ENCODE results near the gene L3MBTL3.
"Not testable (repeated sequence)": the region's sequence is repeated elsewhere in the genome, so short reads cannot be mapped to it uniquely, and the experiment has no call there.

Gene L3MBTL3

DNA sequence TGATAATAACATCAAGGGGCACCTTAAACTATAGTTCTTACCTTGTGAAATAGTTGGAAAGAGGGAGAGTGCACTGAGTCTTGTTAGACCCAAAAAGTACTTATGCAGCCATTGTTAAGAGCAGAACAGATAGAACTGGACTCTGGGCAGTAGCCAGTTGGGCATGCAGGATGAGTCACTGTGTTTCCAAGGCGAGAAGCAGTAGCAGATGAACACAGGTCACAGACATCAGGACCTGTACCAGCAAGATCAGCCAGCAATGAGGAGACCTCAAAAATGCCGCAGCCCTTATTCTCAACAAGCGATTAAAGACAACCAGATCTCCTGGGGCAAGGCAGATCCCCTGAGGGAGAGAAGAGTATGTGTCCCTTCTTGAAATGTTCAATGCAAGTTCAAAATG lies 125.3 kb downstream of the L3MBTL3 start:
- Histone ChIP-seq H3K36me3 (ENCODE audit: control insufficient read depth, insufficient read depth, low read length) (peaks cover 17% of the 10 kb centered on the region), H3K27ac (ENCODE audit: insufficient read depth, low read length, poor library complexity, severe bottlenecking) (no peak overlapping the region), H3K4me3 (ENCODE audit: insufficient read depth, low read depth, low read length, poor library complexity, severe bottlenecking) (no peak overlapping the region), H3K4me1 (ENCODE audit: control insufficient read depth, insufficient read depth, low read length, poor library complexity, severe bottlenecking) (peaks cover 4% of the 10 kb centered on the region), H3K27me3 (replicated peaks; ENCODE audit: control insufficient read depth, insufficient read depth, low read length, poor library complexity, severe bottlenecking) (no peaks in the 10 kb centered on the region), H3K9me3 (ENCODE audit: control insufficient read depth, low read length) (no peaks in the 10 kb centered on the region)
- DNase-seq: no peak

DNA sequence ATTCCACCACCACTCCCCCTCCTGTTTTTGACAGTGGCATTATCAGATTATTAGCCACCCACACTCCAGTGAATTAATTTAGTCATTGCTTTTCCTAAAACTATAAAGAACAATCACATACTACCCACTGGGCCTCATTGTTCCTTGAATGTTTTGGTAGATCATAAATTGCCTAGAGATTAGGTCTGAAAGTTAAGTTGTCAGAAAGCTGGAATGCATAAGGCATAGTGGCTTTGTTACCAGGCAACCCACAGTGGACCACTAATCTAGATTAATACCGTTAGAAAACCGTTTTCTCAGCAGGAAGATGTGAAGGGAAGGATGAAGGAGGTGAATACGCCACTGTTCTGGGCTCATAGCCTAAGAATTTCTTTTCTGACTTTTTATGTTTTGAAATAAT lies 128.7 kb downstream of the L3MBTL3 start:
- peaks cover 17% of the 10 kb centered on the region for H3K36me3 ChIP-seq (ENCODE audit: control insufficient read depth, insufficient read depth, low read length)
- no peak overlapping the region for H3K27ac ChIP-seq (ENCODE audit: insufficient read depth, low read length, poor library complexity, severe bottlenecking)
- H3K27me3 ChIP-seq (replicated peaks; ENCODE audit: control insufficient read depth, insufficient read depth, low read length, poor library complexity, severe bottlenecking): no peaks in the 10 kb centered on the region
- no peaks in the 10 kb centered on the region for H3K9me3 ChIP-seq (ENCODE audit: control insufficient read depth, low read length)
- no peak overlapping the region for H3K4me3 ChIP-seq (ENCODE audit: insufficient read depth, low read depth, low read length, poor library complexity, severe bottlenecking)
- no peaks in the 10 kb centered on the region for H3K4me1 ChIP-seq (ENCODE audit: control insufficient read depth, insufficient read depth, low read length, poor library complexity, severe bottlenecking)
- no peak for DNase-seq

DNA sequence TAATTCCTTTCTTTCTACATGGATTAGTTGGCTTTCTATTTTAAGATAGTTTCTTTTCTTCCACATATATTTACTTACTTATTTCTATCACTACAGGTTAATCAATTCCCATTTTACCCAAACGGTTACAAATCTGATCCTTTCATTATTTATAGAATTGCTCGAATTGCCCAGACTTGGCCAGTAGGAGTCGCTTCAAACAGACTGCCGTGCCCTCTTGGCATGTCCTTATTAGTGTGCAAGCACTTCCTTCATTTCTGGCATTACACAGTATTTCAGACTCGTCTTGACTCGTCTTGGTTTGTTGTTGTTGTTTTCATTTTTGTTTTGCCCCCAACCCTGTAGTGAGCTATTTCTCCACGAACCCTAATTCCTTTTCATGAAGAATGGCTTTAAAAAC lies 129.8 kb downstream of the L3MBTL3 start:
- no peak overlapping the region for H3K4me3 ChIP-seq (ENCODE audit: insufficient read depth, low read depth, low read length, poor library complexity, severe bottlenecking)
- DNase-seq: peak in 1 of 3 donors; percentile 3
- H3K9me3 ChIP-seq (ENCODE audit: control insufficient read depth, low read length): no peaks in the 10 kb centered on the region
- H3K27ac ChIP-seq (ENCODE audit: insufficient read depth, low read length, poor library complexity, severe bottlenecking): no peak overlapping the region
- H3K36me3 ChIP-seq (ENCODE audit: control insufficient read depth, insufficient read depth, low read length): peaks cover 17% of the 10 kb centered on the region
- no peaks in the 10 kb centered on the region for H3K27me3 ChIP-seq (replicated peaks; ENCODE audit: control insufficient read depth, insufficient read depth, low read length, poor library complexity, severe bottlenecking)
- H3K4me1 ChIP-seq (ENCODE audit: control insufficient read depth, insufficient read depth, low read length, poor library complexity, severe bottlenecking): no peaks in the 10 kb centered on the region

DNA sequence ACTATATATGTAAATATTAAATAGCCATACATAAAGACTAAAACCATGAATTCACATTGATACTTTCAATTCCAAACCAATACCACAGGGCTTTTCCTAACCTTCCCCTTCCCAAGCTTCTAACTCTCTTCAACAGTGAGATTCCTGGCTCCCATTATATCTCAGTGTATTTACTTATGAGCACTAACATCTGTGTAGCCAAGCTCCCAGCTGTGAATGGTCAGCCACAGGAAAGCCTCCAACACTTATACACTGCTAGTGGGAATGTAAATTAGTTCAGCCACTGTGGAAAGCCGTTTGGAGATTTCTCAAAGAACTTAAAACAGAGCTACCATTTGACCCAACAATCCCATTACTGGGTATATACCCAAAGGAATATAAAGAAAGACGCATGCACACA lies 130.6 kb downstream of the L3MBTL3 start:
- H3K27ac ChIP-seq (ENCODE audit: insufficient read depth, low read length, poor library complexity, severe bottlenecking); H3K9me3 ChIP-seq (ENCODE audit: control insufficient read depth, low read length); H3K4me3 ChIP-seq (ENCODE audit: insufficient read depth, low read depth, low read length, poor library complexity, severe bottlenecking); H3K27me3 ChIP-seq (replicated peaks; ENCODE audit: control insufficient read depth, insufficient read depth, low read length, poor library complexity, severe bottlenecking); H3K4me1 ChIP-seq (ENCODE audit: control insufficient read depth, insufficient read depth, low read length, poor library complexity, severe bottlenecking); DNase-seq: not testable (repeated sequence)
- peaks cover 15% of the 10 kb centered on the region for H3K36me3 ChIP-seq (ENCODE audit: control insufficient read depth, insufficient read depth, low read length)

DNA sequence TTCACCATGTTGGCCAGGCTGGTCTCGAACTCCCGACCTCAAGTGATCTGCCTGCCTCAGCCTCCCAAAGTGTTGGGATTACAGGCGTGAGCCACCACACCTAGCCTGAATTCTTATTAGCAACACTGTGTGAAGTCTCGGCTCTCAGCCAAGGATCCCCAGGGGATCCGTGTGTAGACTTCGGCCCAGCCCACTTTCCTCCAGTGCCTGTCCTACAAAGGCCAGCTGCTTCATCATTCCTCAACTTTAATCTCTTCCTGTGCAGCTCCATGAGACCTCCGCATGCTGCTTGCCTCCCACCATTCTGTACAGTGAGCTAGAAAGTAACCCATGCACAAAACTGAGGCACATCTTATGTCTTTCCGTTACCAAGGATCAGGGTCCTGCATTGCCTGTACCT lies 132.5 kb downstream of the L3MBTL3 start:
- no peak overlapping the region for H3K27ac ChIP-seq (ENCODE audit: insufficient read depth, low read length, poor library complexity, severe bottlenecking)
- peaks cover 9% of the 10 kb centered on the region for H3K36me3 ChIP-seq (ENCODE audit: control insufficient read depth, insufficient read depth, low read length)

DNA sequence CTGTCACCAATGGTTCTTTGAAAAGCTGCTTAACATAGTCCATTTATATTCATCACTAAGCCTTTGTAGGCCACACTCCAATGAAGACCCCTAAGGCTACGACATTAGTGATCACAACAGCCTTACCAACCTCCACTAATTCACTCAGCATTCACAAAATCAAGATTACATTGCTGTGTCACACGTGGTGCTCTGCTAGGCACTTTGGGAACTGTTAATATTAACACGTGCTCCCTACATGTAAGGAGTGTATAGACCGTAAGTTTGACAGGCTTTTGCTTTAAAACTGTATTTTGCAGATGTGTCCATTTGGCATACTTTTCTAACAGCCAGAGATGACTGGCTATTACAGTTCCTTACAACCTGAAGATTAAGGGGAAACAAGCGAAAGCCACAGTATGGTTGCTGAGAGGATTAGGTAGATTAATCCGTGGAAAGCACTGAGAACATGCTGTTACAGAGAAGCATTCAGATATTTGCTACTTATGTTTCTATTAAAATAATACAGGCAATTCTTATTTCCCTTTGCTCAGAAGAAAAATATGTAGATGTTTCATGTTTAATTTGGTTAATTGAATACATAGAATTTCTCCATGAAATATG lies 134.6 kb downstream of the L3MBTL3 start:
- DNase-seq: no peak
- Histone ChIP-seq H3K27ac (ENCODE audit: insufficient read depth, low read length, poor library complexity, severe bottlenecking) (no peak overlapping the region), H3K9me3 (ENCODE audit: control insufficient read depth, low read length) (no peaks in the 10 kb centered on the region), H3K27me3 (replicated peaks; ENCODE audit: control insufficient read depth, insufficient read depth, low read length, poor library complexity, severe bottlenecking) (no peaks in the 10 kb centered on the region), H3K36me3 (ENCODE audit: control insufficient read depth, insufficient read depth, low read length) (peaks cover 9% of the 10 kb centered on the region), H3K4me1 (ENCODE audit: control insufficient read depth, insufficient read depth, low read length, poor library complexity, severe bottlenecking) (no peaks in the 10 kb centered on the region), H3K4me3 (ENCODE audit: insufficient read depth, low read depth, low read length, poor library complexity, severe bottlenecking) (no peak overlapping the region)

More for the DNA sequence above, 132.5 kb downstream of the L3MBTL3 start:
- H3K4me1 ChIP-seq (ENCODE audit: control insufficient read depth, insufficient read depth, low read length, poor library complexity, severe bottlenecking): no peaks in the 10 kb centered on the region
- H3K4me3 ChIP-seq (ENCODE audit: insufficient read depth, low read depth, low read length, poor library complexity, severe bottlenecking): no peak overlapping the region
- no peak for DNase-seq
- no peaks in the 10 kb centered on the region for H3K9me3 ChIP-seq (ENCODE audit: control insufficient read depth, low read length)
- H3K27me3 ChIP-seq (replicated peaks; ENCODE audit: control insufficient read depth, insufficient read depth, low read length, poor library complexity, severe bottlenecking): no peaks in the 10 kb centered on the region

DNA sequence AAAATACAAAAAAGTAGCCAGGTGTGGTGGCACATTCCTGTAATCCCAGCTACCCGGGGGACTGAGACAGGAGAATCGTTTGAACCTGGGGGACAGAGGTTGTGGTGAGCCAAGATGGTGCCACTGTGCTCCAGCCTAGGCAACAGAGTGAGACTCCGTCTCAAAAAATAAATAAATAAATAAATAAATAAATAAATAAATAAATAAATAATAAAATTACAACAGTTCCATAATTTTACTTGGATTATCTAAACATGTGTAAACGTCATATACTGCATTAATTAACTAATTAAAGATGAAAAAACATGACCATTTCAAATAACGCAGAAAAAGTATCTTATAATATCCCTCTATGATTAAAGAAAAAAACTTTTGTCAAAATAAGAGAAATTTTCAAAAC lies 138.5 kb downstream of the L3MBTL3 start:
- H3K4me3 ChIP-seq (ENCODE audit: insufficient read depth, low read depth, low read length, poor library complexity, severe bottlenecking): no peak overlapping the region
- no peak for DNase-seq
- no peaks in the 10 kb centered on the region for H3K9me3 ChIP-seq (ENCODE audit: control insufficient read depth, low read length)
- no peaks in the 10 kb centered on the region for H3K27me3 ChIP-seq (replicated peaks; ENCODE audit: control insufficient read depth, insufficient read depth, low read length, poor library complexity, severe bottlenecking)
- H3K36me3 ChIP-seq (ENCODE audit: control insufficient read depth, insufficient read depth, low read length): peaks cover 9% of the 10 kb centered on the region
- H3K4me1 ChIP-seq (ENCODE audit: control insufficient read depth, insufficient read depth, low read length, poor library complexity, severe bottlenecking): no peaks in the 10 kb centered on the region
- no peak overlapping the region for H3K27ac ChIP-seq (ENCODE audit: insufficient read depth, low read length, poor library complexity, severe bottlenecking)

DNA sequence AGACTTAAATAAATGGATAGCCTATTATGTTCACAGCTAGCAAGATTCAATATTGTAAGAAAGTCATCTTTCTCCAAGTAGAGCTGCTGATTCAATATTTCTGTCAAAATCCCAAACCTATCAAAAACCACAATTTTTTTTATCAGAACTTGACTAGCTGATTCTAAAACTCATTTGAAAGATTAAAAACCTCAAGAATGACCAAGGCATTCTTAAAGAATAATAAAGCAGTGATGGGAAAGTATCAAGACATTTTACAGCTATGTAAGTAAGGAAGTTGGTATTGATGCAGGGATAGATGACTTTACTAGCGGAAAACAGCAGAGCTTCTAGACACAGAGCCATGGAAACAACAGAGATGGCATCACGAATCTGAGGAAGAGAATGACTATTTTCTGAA lies 139.7 kb downstream of the L3MBTL3 start:
- H3K36me3 ChIP-seq (ENCODE audit: control insufficient read depth, insufficient read depth, low read length): peaks cover 5% of the 10 kb centered on the region
- H3K4me1 ChIP-seq (ENCODE audit: control insufficient read depth, insufficient read depth, low read length, poor library complexity, severe bottlenecking): no peaks in the 10 kb centered on the region
- no peaks in the 10 kb centered on the region for H3K9me3 ChIP-seq (ENCODE audit: control insufficient read depth, low read length)

DNA sequence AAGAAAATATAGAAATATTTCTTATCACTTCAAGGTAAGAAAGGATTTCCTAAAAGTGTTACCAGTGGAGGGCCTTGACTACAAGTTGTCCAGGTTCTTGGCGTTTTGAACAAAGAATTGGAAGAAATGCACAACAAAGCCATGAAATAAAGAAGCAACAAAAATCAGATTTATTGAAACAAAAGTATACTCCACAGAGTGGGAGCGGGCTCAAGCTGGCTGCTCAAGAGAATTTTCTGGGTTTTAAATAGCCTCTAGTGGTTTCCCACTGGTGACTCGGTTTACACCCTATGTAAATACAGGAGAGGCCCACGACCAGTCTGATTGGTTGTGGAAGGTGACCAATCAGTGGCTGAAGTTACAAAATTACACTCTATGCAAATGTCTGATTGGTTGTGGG lies 140.2 kb downstream of the L3MBTL3 start:
- no peak overlapping the region for H3K27ac ChIP-seq (ENCODE audit: insufficient read depth, low read length, poor library complexity, severe bottlenecking)
- peaks cover 3% of the 10 kb centered on the region for H3K36me3 ChIP-seq (ENCODE audit: control insufficient read depth, insufficient read depth, low read length)
- no peaks in the 10 kb centered on the region for H3K9me3 ChIP-seq (ENCODE audit: control insufficient read depth, low read length)
- no peak overlapping the region for H3K4me3 ChIP-seq (ENCODE audit: insufficient read depth, low read depth, low read length, poor library complexity, severe bottlenecking)
- DNase-seq: no peak
- no peaks in the 10 kb centered on the region for H3K27me3 ChIP-seq (replicated peaks; ENCODE audit: control insufficient read depth, insufficient read depth, low read length, poor library complexity, severe bottlenecking)
- no peaks in the 10 kb centered on the region for H3K4me1 ChIP-seq (ENCODE audit: control insufficient read depth, insufficient read depth, low read length, poor library complexity, severe bottlenecking)

More for the DNA sequence above, 139.7 kb downstream of the L3MBTL3 start:
- no peak overlapping the region for H3K4me3 ChIP-seq (ENCODE audit: insufficient read depth, low read depth, low read length, poor library complexity, severe bottlenecking)
- H3K27me3 ChIP-seq (replicated peaks; ENCODE audit: control insufficient read depth, insufficient read depth, low read length, poor library complexity, severe bottlenecking): no peaks in the 10 kb centered on the region
- no peak for DNase-seq
- no peak overlapping the region for H3K27ac ChIP-seq (ENCODE audit: insufficient read depth, low read length, poor library complexity, severe bottlenecking)

DNA sequence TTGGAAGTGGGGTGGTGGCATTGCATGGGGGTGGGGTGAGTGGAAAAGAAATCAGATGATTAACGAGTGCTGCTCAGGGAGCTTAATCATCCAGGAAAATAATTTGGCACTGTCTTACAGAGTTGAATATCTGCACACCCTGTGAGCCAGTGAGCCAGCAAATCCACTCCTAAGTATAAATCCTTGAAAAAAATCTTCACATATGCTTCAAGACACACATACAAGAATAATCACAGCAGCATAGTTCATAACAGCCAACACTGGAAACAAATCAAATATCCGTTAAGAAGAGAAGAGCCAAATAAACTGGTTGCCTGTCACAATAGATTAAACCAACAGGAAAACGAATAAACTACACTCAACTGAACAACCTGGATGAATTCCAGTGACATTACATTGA lies 141.6 kb downstream of the L3MBTL3 start:
- Histone ChIP-seq H3K4me1 (ENCODE audit: control insufficient read depth, insufficient read depth, low read length, poor library complexity, severe bottlenecking) (no peaks in the 10 kb centered on the region), H3K27me3 (replicated peaks; ENCODE audit: control insufficient read depth, insufficient read depth, low read length, poor library complexity, severe bottlenecking) (no peaks in the 10 kb centered on the region), H3K4me3 (ENCODE audit: insufficient read depth, low read depth, low read length, poor library complexity, severe bottlenecking) (no peak overlapping the region), H3K36me3 (ENCODE audit: control insufficient read depth, insufficient read depth, low read length) (peaks cover 8% of the 10 kb centered on the region), H3K9me3 (ENCODE audit: control insufficient read depth, low read length) (no peaks in the 10 kb centered on the region), H3K27ac (ENCODE audit: insufficient read depth, low read length, poor library complexity, severe bottlenecking) (no peak overlapping the region)
- DNase-seq: no peak

All from effector memory CD4-positive, alpha-beta T cell (primary cell).